ENCODE data around the gene AUNIP. TPM values are rescaled to one million over a fixed set of nuclear protein-coding genes. Genes with fewer than 3 reads are reported as not detected.

Gene AUNIP
- total RNA-seq, 4 donors from 2014 or later: 1.3 to 5.4 (median 2.5) TPM

DNA sequence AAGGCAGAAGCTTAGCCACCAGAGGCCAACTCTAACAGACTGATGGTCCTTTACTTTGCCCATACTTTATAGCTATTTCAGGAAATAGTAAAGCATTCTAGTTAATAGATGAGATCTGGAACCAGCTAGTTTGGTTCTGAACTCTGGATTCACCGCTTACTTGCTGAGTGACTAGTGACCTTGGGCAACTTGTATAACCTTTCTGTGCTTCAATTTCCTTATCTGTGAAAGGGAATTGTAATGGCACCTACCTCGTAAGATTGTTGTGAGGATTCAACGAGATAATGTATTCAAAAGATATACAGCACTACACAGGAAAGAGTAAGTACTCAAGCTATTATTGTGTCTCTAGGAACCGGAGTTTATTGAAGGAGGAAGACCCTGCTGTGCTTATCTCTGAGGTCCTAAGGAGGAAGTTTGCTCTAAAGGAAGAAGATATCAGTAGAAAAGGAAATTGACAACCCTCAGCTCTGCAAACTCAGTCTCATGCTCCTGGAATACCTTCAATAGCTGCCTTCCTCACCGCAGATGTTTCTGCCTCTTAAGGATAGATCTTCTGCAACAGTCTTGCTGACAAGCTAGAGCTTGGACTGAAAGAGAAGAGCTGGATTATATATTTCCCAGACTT lies 27.6 kb downstream of the AUNIP start:
- no peak overlapping the region for H3K27ac ChIP-seq
- TF ChIP-seq, protein P1, sequence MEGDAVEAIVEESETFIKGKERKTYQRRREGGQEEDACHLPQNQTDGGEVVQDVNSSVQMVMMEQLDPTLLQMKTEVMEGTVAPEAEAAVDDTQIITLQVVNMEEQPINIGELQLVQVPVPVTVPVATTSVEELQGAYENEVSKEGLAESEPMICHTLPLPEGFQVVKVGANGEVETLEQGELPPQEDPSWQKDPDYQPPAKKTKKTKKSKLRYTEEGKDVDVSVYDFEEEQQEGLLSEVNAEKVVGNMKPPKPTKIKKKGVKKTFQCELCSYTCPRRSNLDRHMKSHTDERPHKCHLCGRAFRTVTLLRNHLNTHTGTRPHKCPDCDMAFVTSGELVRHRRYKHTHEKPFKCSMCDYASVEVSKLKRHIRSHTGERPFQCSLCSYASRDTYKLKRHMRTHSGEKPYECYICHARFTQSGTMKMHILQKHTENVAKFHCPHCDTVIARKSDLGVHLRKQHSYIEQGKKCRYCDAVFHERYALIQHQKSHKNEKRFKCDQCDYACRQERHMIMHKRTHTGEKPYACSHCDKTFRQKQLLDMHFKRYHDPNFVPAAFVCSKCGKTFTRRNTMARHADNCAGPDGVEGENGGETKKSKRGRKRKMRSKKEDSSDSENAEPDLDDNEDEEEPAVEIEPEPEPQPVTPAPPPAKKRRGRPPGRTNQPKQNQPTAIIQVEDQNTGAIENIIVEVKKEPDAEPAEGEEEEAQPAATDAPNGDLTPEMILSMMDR (IDR thresholded peaks at IDR 0.05): no peak
- no peak for TF ChIP-seq POLR2A (IDR thresholded peaks at IDR 0.05)

DNA sequence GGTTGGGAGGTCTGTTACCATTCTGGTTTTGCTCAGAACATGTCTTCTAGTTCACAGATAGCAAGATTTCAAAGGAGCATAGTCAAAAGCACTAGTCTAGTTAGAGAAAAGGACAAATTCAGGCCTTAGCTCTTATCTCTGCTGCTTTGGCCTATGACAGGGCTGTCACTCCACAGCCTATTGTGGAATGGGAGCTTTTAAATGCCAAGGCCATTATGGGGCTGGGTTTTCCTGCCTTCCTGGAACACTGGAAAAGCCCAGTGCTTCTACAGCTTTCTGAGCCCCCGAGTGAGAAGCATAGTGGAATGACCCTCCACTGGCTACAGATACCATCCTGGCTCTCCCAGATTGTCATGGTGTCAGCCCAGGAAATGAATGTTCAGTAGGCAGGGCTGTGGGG lies 30.2 kb downstream of the AUNIP start:
- Histone ChIP-seq H3K36me3 (peaks cover 24 to 91% (median 53%) of the 10 kb centered on the region in 3 donors), H3K4me3 (no peak overlapping the region), H3K27ac (no peak overlapping the region), H3K9me3 (no peaks in the 10 kb centered on the region), H3K4me1 (peaks cover 0 to 15% (median 0%) of the 10 kb centered on the region in 3 donors), H3K27me3 (no peaks in the 10 kb centered on the region)
- WGBS, 2 donors: 57 to 80% methylated on average over 1 of the region's 1 CpG
- no peak for DNase-seq
- TF ChIP-seq, protein P1 (IDR thresholded peaks at IDR 0.05): no peak
- TF ChIP-seq POLR2A (IDR thresholded peaks at IDR 0.05): no peak
- intact Hi-C loops (cut with DNase I): loop anchor here (10.0 kb wide), 1 partner anchor 166 kb away; the partner anchor contains the start of gene PAFAH2

More for the DNA sequence above, 27.6 kb downstream of the AUNIP start:
- H3K9me3 ChIP-seq: no peaks in the 10 kb centered on the region
- H3K36me3 ChIP-seq: peaks cover 19 to 92% (median 50%) of the 10 kb centered on the region in 3 donors
- 60 to 67% methylated on average over 4 of the region's 5 CpGs for WGBS, 2 donors
- intact Hi-C loops (cut with DNase I): no loop called here
- no peak overlapping the region for H3K4me3 ChIP-seq
- peaks cover 0 to 7% (median 0%) of the 10 kb centered on the region in 3 donors for H3K4me1 ChIP-seq
- no peak for DNase-seq
- no peaks in the 10 kb centered on the region for H3K27me3 ChIP-seq

DNA sequence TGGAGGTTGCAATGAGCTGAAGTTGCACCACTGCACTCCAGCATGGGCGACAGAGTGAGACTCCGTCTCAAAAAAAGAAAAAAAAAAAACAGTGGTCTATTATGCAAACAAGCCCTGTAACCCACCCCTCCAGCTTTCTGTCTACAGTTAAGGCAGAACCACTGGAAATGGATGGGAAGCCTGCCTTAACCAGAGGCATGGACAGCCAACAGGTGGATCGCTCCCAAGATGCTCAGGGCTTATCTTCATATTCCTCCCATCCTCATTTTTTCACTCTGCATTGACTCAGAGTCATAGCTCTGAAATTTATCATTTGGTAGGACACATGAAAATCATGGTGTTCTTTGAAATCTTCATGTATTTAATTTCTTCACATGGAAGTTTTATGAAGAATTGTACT lies 30.8 kb downstream of the AUNIP start:
- no peaks in the 10 kb centered on the region for H3K9me3 ChIP-seq
- no peak overlapping the region for H3K27ac ChIP-seq
- peaks cover 24 to 87% (median 48%) of the 10 kb centered on the region in 3 donors for H3K36me3 ChIP-seq
- 60 to 67% methylated on average over 3 of the region's 3 CpGs for WGBS, 2 donors
- DNase-seq: no peak
- H3K4me1 ChIP-seq: peaks cover 0 to 16% (median 0%) of the 10 kb centered on the region in 3 donors
- intact Hi-C loops (cut with DNase I): loop anchor here (10.0 kb wide), 1 partner anchor 166 kb away; the partner anchor contains the start of gene PAFAH2
- no peaks in the 10 kb centered on the region for H3K27me3 ChIP-seq
- TF ChIP-seq, protein P1 (IDR thresholded peaks at IDR 0.05): no peak
- no peak for TF ChIP-seq POLR2A (IDR thresholded peaks at IDR 0.05)
- no peak overlapping the region for H3K4me3 ChIP-seq

DNA sequence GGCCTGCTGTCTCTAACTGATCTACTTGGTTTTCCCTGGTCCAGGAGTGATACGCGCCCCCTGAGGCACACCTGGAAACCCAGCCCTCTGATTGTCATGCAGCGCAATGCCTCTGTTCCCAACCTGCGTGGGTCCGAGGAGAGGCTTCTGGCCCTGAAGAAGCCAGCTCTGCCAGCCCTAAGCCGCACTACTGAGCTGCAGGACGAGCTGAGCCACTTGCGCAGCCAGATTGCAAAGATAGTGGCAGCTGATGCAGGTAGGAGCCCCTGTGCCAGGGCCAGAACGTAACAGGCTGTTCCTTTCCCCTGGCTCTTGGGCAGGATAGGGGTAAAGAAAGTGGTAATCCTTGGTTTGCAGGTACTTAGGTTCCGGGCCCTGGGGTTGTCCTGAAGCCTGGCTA lies 32.7 kb downstream of the AUNIP start:
- WGBS, 2 donors: 100% methylated on average over 3 to 4 of the region's 10 CpGs

DNA sequence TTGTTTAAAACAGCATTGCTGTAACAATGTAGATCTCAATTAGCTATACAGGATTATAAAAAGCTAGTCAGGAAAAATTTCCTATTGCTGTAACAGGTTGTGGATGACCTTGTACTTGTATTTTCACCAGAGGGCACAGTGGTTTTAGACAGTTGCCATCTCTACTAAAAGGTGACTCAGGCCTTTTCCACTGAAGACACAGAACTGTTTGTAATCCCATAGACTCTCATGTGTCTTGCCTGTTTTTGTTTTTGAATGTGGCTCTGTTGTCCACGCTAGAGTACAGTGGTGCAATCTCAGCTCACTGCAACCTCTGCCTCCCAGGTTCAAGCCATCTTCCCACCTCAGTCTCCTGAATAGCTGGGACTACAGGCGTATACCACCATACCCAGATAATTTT lies 33.7 kb downstream of the AUNIP start:
- no peak for DNase-seq
- Histone ChIP-seq H3K27ac (no peak overlapping the region), H3K36me3 (peaks cover 24 to 64% (median 26%) of the 10 kb centered on the region in 3 donors), H3K4me3 (no peak overlapping the region), H3K4me1 (peaks cover 7 to 35% (median 12%) of the 10 kb centered on the region in 3 donors), H3K27me3 (no peaks in the 10 kb centered on the region), H3K9me3 (no peaks in the 10 kb centered on the region)
- intact Hi-C loops (cut with DNase I): loop anchor here (10.0 kb wide), 1 partner anchor 169 kb away; the partner anchor contains the start of gene PAFAH2
- WGBS, 2 donors: 88 to 89% methylated on average over 2 of the region's 2 CpGs
- no peak for TF ChIP-seq POLR2A (IDR thresholded peaks at IDR 0.05)
- TF ChIP-seq, protein P1 (IDR thresholded peaks at IDR 0.05): no peak

More for the DNA sequence above, 32.7 kb downstream of the AUNIP start:
- Histone ChIP-seq H3K4me3 (no peak overlapping the region), H3K4me1 (peaks cover 0 to 26% (median 6%) of the 10 kb centered on the region in 3 donors), H3K27me3 (no peaks in the 10 kb centered on the region), H3K27ac (no peak overlapping the region), H3K9me3 (no peaks in the 10 kb centered on the region), H3K36me3 (peaks cover 24 to 73% (median 31%) of the 10 kb centered on the region in 3 donors)
- TF ChIP-seq POLR2A (IDR thresholded peaks at IDR 0.05): no peak
- TF ChIP-seq, protein P1 (IDR thresholded peaks at IDR 0.05): no peak
- intact Hi-C loops (cut with DNase I): loop anchor here (10.0 kb wide), 1 partner anchor 168 kb away; the partner anchor contains the start of gene PAFAH2
- no peak for DNase-seq
